Neutrophil (primary cell): ENCODE data around the gene C1D.

ENCODE experiments used
- H3K27ac ChIP-seq: fragments of 200-600 bp; sonication (generic); 2 replicates; pipeline ENCODE4 v1.5.1; 2016; ENCODE audit warnings: mild to moderate bottlenecking, moderate library complexity
- H3K27me3 ChIP-seq: fragments of 200-600 bp; sonication (generic); 2 replicates; pipeline ENCODE4 v1.6.0; 2016; ENCODE audit warnings: mild to moderate bottlenecking
- H3K36me3 ChIP-seq: fragments of 200-600 bp; sonication (generic); 2 replicates; pipeline ENCODE4 v1.5.1; 2017
- H3K4me1 ChIP-seq, 2 experiments: fragments of 200-600 bp in 1 of 2; sonication (generic) in 1 of 2; 1 replicate in 1 of 2; 2 replicates in 1 of 2; pipeline versions ENCODE4 v1.5.1 to v1.6.1; 2013 to 2016; ENCODE audit warnings: low read depth in 1 of 2, low read length in 1 of 2, mild to moderate bottlenecking in 1 of 2, moderate library complexity in 1 of 2; ENCODE audit not compliant: control insufficient read depth in 1 of 2, insufficient read depth in 1 of 2
- H3K4me3 ChIP-seq, 2 experiments: fragments of 200-600 bp in 1 of 2; sonication (generic) in 1 of 2; 1 replicate in 1 of 2; 2 replicates in 1 of 2; pipeline ENCODE4 v1.5.1; 2013 to 2016; ENCODE audit warnings: low read depth in 1 of 2, low read length in 1 of 2, mild to moderate bottlenecking in 1 of 2, moderate library complexity in 1 of 2
- H3K9me3 ChIP-seq: fragments of 200-600 bp; sonication (generic); 2 replicates; pipeline ENCODE4 v1.5.1; 2016
- CTCF ChIP-seq: fragments of 200-600 bp; sonication (generic); IDR thresholded peaks from 2 replicates; pipeline ENCODE4 v1.5.1; 2016; ENCODE audit warnings: antibody characterized with exemption

C1D gene

GRCh38 chr2:68094111-68094510 lies 31.3 kb upstream of the C1D start:
- no peak overlapping the region for H3K27ac ChIP-seq
- H3K36me3 ChIP-seq: no peaks in the 10 kb centered on the region
- peaks cover 6 to 7% of the 10 kb centered on the region in 2 experiments for H3K4me1 ChIP-seq
- H3K27me3 ChIP-seq: no peaks in the 10 kb centered on the region
- TF ChIP-seq CTCF: no peak
- H3K9me3 ChIP-seq: no peaks in the 10 kb centered on the region
- H3K4me3 ChIP-seq: no peak overlapping the region

- Histone ChIP-seq H3K4me3 (no peak overlapping the region), H3K4me1 (peaks cover 6 to 7% of the 10 kb centered on the region in 2 experiments), H3K9me3 (no peaks in the 10 kb centered on the region), H3K36me3 (no peaks in the 10 kb centered on the region), H3K27ac (no peak overlapping the region), H3K27me3 (no peaks in the 10 kb centered on the region)
- TF ChIP-seq CTCF: no peak
Observed at GRCh38 chr2:68093634-68094033, 30.8 kb upstream of the C1D start.

- no peaks in the 10 kb centered on the region for H3K36me3 ChIP-seq
- TF ChIP-seq CTCF: no peak
- H3K27ac ChIP-seq: no peak overlapping the region
- H3K9me3 ChIP-seq: no peaks in the 10 kb centered on the region
- H3K4me3 ChIP-seq: no peak overlapping the region
- no peaks in the 10 kb centered on the region for H3K27me3 ChIP-seq
- peaks cover 6 to 7% of the 10 kb centered on the region in 2 experiments for H3K4me1 ChIP-seq
Observed at GRCh38 chr2:68091439-68092034, 28.7 kb upstream of the C1D start.

- Histone ChIP-seq H3K4me3 (no peak overlapping the region), H3K27me3 (no peaks in the 10 kb centered on the region), H3K4me1 (peaks cover 6 to 7% of the 10 kb centered on the region in 2 experiments), H3K9me3 (no peaks in the 10 kb centered on the region), H3K36me3 (no peaks in the 10 kb centered on the region), H3K27ac (no peak overlapping the region)
- no peak for TF ChIP-seq CTCF
Observed at GRCh38 chr2:68089961-68090360, 27.2 kb upstream of the C1D start.

GRCh38 chr2:68088940-68089339 lies 26.1 kb upstream of the C1D start:
- no peaks in the 10 kb centered on the region for H3K27me3 ChIP-seq
- TF ChIP-seq CTCF: no peak
- no peaks in the 10 kb centered on the region for H3K36me3 ChIP-seq
- no peak overlapping the region for H3K27ac ChIP-seq
- no peak overlapping the region for H3K4me3 ChIP-seq
- peaks cover 6 to 7% of the 10 kb centered on the region in 2 experiments for H3K4me1 ChIP-seq
- no peaks in the 10 kb centered on the region for H3K9me3 ChIP-seq

- no peaks in the 10 kb centered on the region for H3K27me3 ChIP-seq
- TF ChIP-seq CTCF: no peak
- H3K9me3 ChIP-seq: no peaks in the 10 kb centered on the region
- no peaks in the 10 kb centered on the region for H3K4me1 ChIP-seq
- H3K36me3 ChIP-seq: no peaks in the 10 kb centered on the region
- H3K4me3 ChIP-seq: no peak overlapping the region
- no peak overlapping the region for H3K27ac ChIP-seq
Observed at GRCh38 chr2:68086166-68086565, 23.4 kb upstream of the C1D start.
